GM08714 (cell line): ENCODE data around the gene TNC.

Source experiments
- H3K4me3 ChIP-seq: fragments of 200-500 bp; sonication (Bioruptor generic); 2 replicates; pipeline ENCODE4 v1.5.1; 2014; ENCODE audit warnings: mild to moderate bottlenecking, low read length, inconsistent platforms
- ZNF274 ChIP-seq: IDR thresholded peaks from 2 replicates; pipeline ENCODE4 v1.6.1; 2012; ENCODE audit warnings: mild to moderate bottlenecking, low read depth, low read length

TNC gene

GRCh38 chr9:115035841-115036612 is 81.9 kb downstream of the TNC start:
- no peak for TF ChIP-seq ZNF274
- no peak overlapping the region for H3K4me3 ChIP-seq

GRCh38 chr9:115034801-115035200 is 83.2 kb downstream of the TNC start:
- no peak overlapping the region for H3K4me3 ChIP-seq
- no peak for TF ChIP-seq ZNF274

- no peak for TF ChIP-seq ZNF274
- H3K4me3 ChIP-seq = no peak overlapping the region
These were observed 84.2 kb downstream of the TNC start for GRCh38 chr9:115033800-115034199.

GRCh38 chr9:115032296-115032695 is 85.7 kb downstream of the TNC start:
- no peak for TF ChIP-seq ZNF274
- H3K4me3 ChIP-seq = no peak overlapping the region

GRCh38 chr9:115030006-115030405 is 88.0 kb downstream of the TNC start:
- TF ChIP-seq ZNF274 = no peak
- no peak overlapping the region for H3K4me3 ChIP-seq

- TF ChIP-seq ZNF274 = no peak
- no peak overlapping the region for H3K4me3 ChIP-seq
These were observed 92.2 kb downstream of the TNC start for GRCh38 chr9:115025721-115026120.

- no peak overlapping the region for H3K4me3 ChIP-seq
- no peak for TF ChIP-seq ZNF274
These were observed 92.9 kb downstream of the TNC start for GRCh38 chr9:115024925-115025535.

- H3K4me3 ChIP-seq = no peak overlapping the region
- TF ChIP-seq ZNF274 = no peak
These were observed 95.1 kb downstream of the TNC start for GRCh38 chr9:115022760-115023434.

- no peak for TF ChIP-seq ZNF274
- H3K4me3 ChIP-seq = no peak overlapping the region
These were observed 99.2 kb downstream of the TNC start for GRCh38 chr9:115018547-115019435.

GRCh38 chr9:115016344-115016743 is 101.6 kb downstream of the TNC start:
- TF ChIP-seq ZNF274 = no peak
- no peak overlapping the region for H3K4me3 ChIP-seq

- no peak overlapping the region for H3K4me3 ChIP-seq
- no peak for TF ChIP-seq ZNF274
These were observed 102.8 kb downstream of the TNC start for GRCh38 chr9:115015018-115015635.

- no peak for TF ChIP-seq ZNF274
- no peak overlapping the region for H3K4me3 ChIP-seq
These were observed 103.5 kb downstream of the TNC start for GRCh38 chr9:115014438-115014837.

- TF ChIP-seq ZNF274 = no peak
- no peak overlapping the region for H3K4me3 ChIP-seq
These were observed 104.0 kb downstream of the TNC start for GRCh38 chr9:115013998-115014397.

GRCh38 chr9:115012486-115012885 is 105.5 kb downstream of the TNC start:
- TF ChIP-seq ZNF274 = no peak
- H3K4me3 ChIP-seq = no peak overlapping the region
